Suprapubic skin (tissue), 4 donors: ENCODE results near the gene CHRNA4. TPM values are rescaled to one million over a fixed set of nuclear protein-coding genes. Genes with fewer than 3 reads are reported as not detected.
"Not testable (repeated sequence)": the region's sequence is repeated elsewhere in the genome, so short reads cannot be mapped to it uniquely, and the experiment has no call there.

Experiments
- DNase-seq, 2 donors: peaks; one replicate each; pipeline ENCODE4 v3.0.0-alpha.2; 2019; ENCODE audit warnings: low spot score in 2 of 2
- H3K27ac ChIP-seq: fragments of 200-600 bp; sonication (generic); one replicate; pipeline ENCODE4 v1.5.1; 2019
- H3K27me3 ChIP-seq: fragments of 200-600 bp; sonication (generic); one replicate; pipeline ENCODE4 v1.5.1; 2019
- H3K36me3 ChIP-seq: fragments of 200-600 bp; sonication (generic); one replicate; pipeline ENCODE4 v1.5.1; 2019
- H3K4me1 ChIP-seq: fragments of 200-600 bp; sonication (generic); one replicate; pipeline ENCODE4 v1.5.1; 2019
- H3K4me3 ChIP-seq: fragments of 200-600 bp; sonication (generic); one replicate; pipeline ENCODE4 v1.5.1; 2019; ENCODE audit warnings: mild to moderate bottlenecking
- H3K9me3 ChIP-seq: fragments of 200-600 bp; sonication (generic); one replicate; pipeline ENCODE4 v1.5.1; 2019
- CTCF ChIP-seq, 2 donors: fragments of 200-600 bp in 1 of 2; fragments of 450-650 bp in 1 of 2; sonication (generic) in 1 of 2; IDR thresholded peaks; one replicate each; pipeline ENCODE4 v1.5.1; 2016 to 2019; ENCODE audit warnings: antibody characterized with exemption in 2 of 2, mild to moderate bottlenecking in 1 of 2, moderate library complexity in 1 of 2
- EP300 ChIP-seq: sonication (generic); formaldehyde crosslinking; IDR thresholded peaks from one replicate; pipeline ENCODE4 v1.6.1; 2017; ENCODE audit warnings: antibody characterized with exemption
- POLR2A ChIP-seq, 2 donors: fragments of 450-650 bp; IDR thresholded peaks; one replicate each; pipeline ENCODE4 v1.6.1; 2017; ENCODE audit warnings: antibody characterized with exemption in 2 of 2, mild to moderate bottlenecking in 2 of 2, moderate library complexity in 2 of 2
- POLR2AphosphoS5 ChIP-seq, 3 donors: sonication (generic); formaldehyde crosslinking; IDR thresholded peaks; one replicate each; pipeline ENCODE4 v1.6.1; 2017; ENCODE audit warnings: antibody characterized with exemption in 3 of 3
- WGBS: methylation state at CpG from one replicate; pipeline ENCODE4 v1.1.5; 2018; 5-methylcytosine and 5-hydroxymethylcytosine counted together
- total RNA-seq, 4 donors: library from RNA; depleted of rRNA; stranded (reverse); fragments of >200 nt; gene quantifications; one replicate each; pipeline ENCODE4 v1.1.0, GENCODE V29; 2016

Gene CHRNA4
- total RNA-seq, 4 donors from 2014 or later: not detected

- H3K36me3 ChIP-seq: no peaks in the 10 kb centered on the region
- H3K27me3 ChIP-seq: peaks cover 70% of the 10 kb centered on the region
- H3K9me3 ChIP-seq: no peaks in the 10 kb centered on the region
- WGBS: 87% methylated on average over 29 of the region's 29 CpGs
- H3K4me1 ChIP-seq: peaks cover 8% of the 10 kb centered on the region
- DNase-seq: no peak
- TF ChIP-seq EP300: no peak
- no peak for TF ChIP-seq CTCF (IDR thresholded peaks at IDR 0.05)
- TF ChIP-seq POLR2AphosphoS5 (IDR thresholded peaks at IDR 0.05): no peak
- no peak for TF ChIP-seq POLR2A (IDR thresholded peaks at IDR 0.05)
- H3K27ac ChIP-seq: no peak overlapping the region
- H3K4me3 ChIP-seq: no peak overlapping the region
Observed at GRCh38 chr20:63336232-63336752, 24.9 kb downstream of the CHRNA4 start.

DNA sequence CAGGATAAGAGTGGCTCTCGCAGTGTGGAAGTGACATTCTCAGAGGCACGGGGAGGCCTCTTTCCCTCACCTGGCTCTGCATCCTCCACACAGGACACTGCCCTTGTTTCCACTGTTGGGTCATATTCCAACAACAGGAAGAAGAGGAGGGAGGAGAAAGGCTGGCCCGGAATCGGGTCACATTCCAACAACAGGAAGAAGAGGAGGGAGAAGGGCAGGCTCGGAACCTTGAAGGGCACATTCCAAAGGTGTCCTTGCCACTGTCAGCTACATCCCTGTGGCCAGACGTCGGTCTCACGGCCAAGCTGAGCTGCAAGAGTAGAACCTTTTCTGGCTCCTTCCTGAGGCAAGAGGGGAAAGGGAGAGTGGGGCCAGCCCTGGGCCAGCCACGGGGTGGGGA, 25.4 kb downstream of the CHRNA4 start:
- H3K4me1 ChIP-seq: peaks cover 12% of the 10 kb centered on the region
- TF ChIP-seq POLR2A (IDR thresholded peaks at IDR 0.05): no peak
- DNase-seq: no peak
- peaks cover 70% of the 10 kb centered on the region for H3K27me3 ChIP-seq
- no peaks in the 10 kb centered on the region for H3K36me3 ChIP-seq
- H3K27ac ChIP-seq: no peak overlapping the region
- H3K9me3 ChIP-seq: no peaks in the 10 kb centered on the region
- WGBS: 63% methylated on average over 8 of the region's 9 CpGs
- no peak overlapping the region for H3K4me3 ChIP-seq

DNA sequence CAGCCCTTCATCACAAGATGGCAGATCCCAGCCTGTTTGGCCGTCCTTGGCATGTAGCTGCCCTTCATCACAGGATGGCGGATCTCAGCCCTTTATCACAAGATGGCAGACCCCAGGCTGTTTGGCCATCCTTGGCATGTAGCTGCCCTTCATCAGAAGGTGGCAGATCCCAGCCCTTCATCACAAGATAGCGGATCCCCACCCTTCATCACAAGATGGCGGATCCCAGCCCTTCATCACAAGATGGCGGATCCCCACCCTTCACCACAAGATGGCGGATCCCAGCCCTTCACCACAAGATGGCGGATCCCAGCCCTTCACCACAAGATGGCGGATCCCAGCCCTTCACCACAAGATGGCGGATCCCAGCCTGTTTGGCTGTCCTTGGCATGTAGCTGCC, 26.1 kb downstream of the CHRNA4 start:
- Histone ChIP-seq H3K4me1 (peaks cover 15% of the 10 kb centered on the region), H3K27me3 (peaks cover 72% of the 10 kb centered on the region)
- not testable (repeated sequence) for DNase-seq, H3K36me3 ChIP-seq, H3K27ac ChIP-seq, H3K4me3 ChIP-seq, H3K9me3 ChIP-seq
- 100% methylated on average over 4 of the region's 9 CpGs for WGBS

DNA sequence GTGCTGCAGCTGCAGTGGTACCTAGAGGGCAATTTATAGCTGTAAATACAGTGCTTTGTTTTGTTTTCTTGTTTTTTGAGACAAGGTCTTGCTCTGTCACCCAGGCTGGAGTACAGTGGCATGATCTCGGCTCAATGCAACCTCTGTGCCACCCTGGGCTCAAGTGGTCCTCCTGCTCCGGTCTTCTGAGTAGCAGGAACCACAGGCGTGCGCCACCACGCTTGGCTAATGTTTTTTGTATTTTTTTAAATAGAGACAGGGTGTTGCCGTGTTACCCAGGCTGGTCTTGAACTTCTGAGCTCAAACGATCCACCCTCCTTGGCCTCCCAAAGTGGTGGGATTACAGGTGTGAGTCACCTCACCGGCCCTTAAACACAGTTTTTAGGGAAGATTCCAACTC, 26.8 kb downstream of the CHRNA4 start:
- Histone ChIP-seq H3K27me3 (peaks cover 72% of the 10 kb centered on the region), H3K4me1 (peaks cover 15% of the 10 kb centered on the region), H3K36me3 (no peaks in the 10 kb centered on the region), H3K27ac (no peak overlapping the region), H3K4me3 (no peak overlapping the region), H3K9me3 (no peaks in the 10 kb centered on the region)
- no peak for DNase-seq
- TF ChIP-seq POLR2A (IDR thresholded peaks at IDR 0.05) (no peak), POLR2AphosphoS5 (IDR thresholded peaks at IDR 0.05) (no peak), CTCF (IDR thresholded peaks at IDR 0.05) (no peak), EP300 (no peak)
- 69% methylated on average over 8 of the region's 8 CpGs for WGBS

- TF ChIP-seq POLR2AphosphoS5 (IDR thresholded peaks at IDR 0.05) (no peak), CTCF (IDR thresholded peaks at IDR 0.05) (no peak), EP300 (no peak), POLR2A (IDR thresholded peaks at IDR 0.05) (no peak)
- 48% methylated on average over 11 of the region's 19 CpGs for WGBS
- H3K4me1 ChIP-seq: peaks cover 15% of the 10 kb centered on the region
- no peak overlapping the region for H3K27ac ChIP-seq
- DNase-seq: no peak
- H3K36me3 ChIP-seq: no peaks in the 10 kb centered on the region
- peaks cover 73% of the 10 kb centered on the region for H3K27me3 ChIP-seq
- H3K4me3 ChIP-seq: no peak overlapping the region
- H3K9me3 ChIP-seq: no peaks in the 10 kb centered on the region
Observed at GRCh38 chr20:63333241-63333836, 27.8 kb downstream of the CHRNA4 start.

DNA sequence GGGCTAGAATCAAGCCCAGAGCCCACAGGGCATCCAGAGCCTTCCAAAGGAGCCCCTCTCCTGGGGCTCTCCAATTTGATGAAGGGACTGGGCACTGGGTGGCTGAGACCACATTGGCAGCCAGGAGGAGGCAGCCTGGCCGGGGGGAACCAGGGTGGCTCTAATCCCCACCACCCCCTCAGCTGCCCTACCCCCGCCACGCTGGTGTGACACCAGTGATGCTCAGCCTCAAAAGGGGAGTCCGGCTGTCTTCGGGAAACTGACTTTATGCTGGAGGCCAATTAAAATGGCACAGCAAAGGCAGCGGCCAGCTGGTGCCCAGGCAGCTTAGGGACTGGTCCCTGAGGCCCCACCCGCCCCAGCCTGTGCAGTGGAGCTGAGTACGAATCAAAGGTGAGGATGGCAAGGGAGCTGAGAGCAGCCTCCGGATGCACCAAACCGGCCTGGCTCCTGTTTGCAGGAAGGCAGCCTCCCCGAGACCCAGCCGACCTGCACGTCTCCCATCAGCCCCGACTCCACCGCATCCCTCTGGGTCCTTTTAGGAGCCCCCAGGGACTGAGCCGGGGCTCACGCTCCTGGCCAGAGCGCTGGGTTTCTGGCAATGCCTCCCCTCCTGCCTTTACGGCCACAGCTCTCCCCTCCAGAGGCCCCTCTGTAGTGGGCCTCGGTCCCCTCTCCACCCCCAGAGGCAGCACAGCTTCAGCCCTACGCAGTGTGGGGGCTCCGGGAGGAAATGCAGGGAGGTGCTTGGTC, 28.5 kb downstream of the CHRNA4 start:
- 76% methylated on average over 3 of the region's 22 CpGs for WGBS
- TF ChIP-seq POLR2AphosphoS5 (IDR thresholded peaks at IDR 0.05): no peak
- TF ChIP-seq CTCF (IDR thresholded peaks at IDR 0.05): no peak
- TF ChIP-seq EP300: no peak
- TF ChIP-seq POLR2A (IDR thresholded peaks at IDR 0.05): no peak
- Histone ChIP-seq H3K9me3 (no peaks in the 10 kb centered on the region), H3K36me3 (no peaks in the 10 kb centered on the region), H3K27me3 (peaks cover 69% of the 10 kb centered on the region), H3K4me3 (no peak overlapping the region), H3K27ac (no peak overlapping the region), H3K4me1 (peaks cover 15% of the 10 kb centered on the region)
- DNase-seq: no peak
